NCI-H2227 (cell line): ENCODE data around the gene DAAM1.
A peak's percentile ranks its signal among the peaks of the same experiment; 100 is the strongest.

Experiments
- DNase-seq: peaks from one replicate; lab custom pipeline; 2025; ENCODE audit not compliant: unreplicated experiment; lab: John Stamatoyannopoulos, UW

The DAAM1 gene

GRCh38 chr14:59188461-59189090, at the start of gene DAAM1:
TSS of gene DAAM1 (plus strand) at chr14:59188667. CDS start at chr14:59263478, 74,811 bp downstream.
- DNase-seq = peak; percentile 98

GRCh38 chr14:59139324-59139723, 49.1 kb upstream of the DAAM1 start:
- no peak for DNase-seq

- DNase-seq = no peak
Measured at GRCh38 chr14:59140106-59140843, 48.2 kb upstream of the DAAM1 start.

GRCh38 chr14:59146484-59146883, 42.0 kb upstream of the DAAM1 start:
- no peak for DNase-seq

- DNase-seq = no peak
Measured at GRCh38 chr14:59147007-59147406, 41.5 kb upstream of the DAAM1 start.

GRCh38 chr14:59148334-59148900, 40.0 kb upstream of the DAAM1 start:
- DNase-seq = peak; percentile 17

GRCh38 chr14:59150990-59151389, 37.5 kb upstream of the DAAM1 start:
- no peak for DNase-seq

GRCh38 chr14:59154373-59154772, 34.1 kb upstream of the DAAM1 start:
- no peak for DNase-seq

- DNase-seq = no peak
Measured at GRCh38 chr14:59155886-59156285, 32.6 kb upstream of the DAAM1 start.

- no peak for DNase-seq
Measured at GRCh38 chr14:59159169-59159568, 29.3 kb upstream of the DAAM1 start.

- DNase-seq = no peak
Measured at GRCh38 chr14:59160506-59160905, 28.0 kb upstream of the DAAM1 start.

GRCh38 chr14:59161561-59162175, 26.8 kb upstream of the DAAM1 start:
- DNase-seq = peak; percentile 53

GRCh38 chr14:59166258-59166657, 22.2 kb upstream of the DAAM1 start:
- DNase-seq = no peak

- no peak for DNase-seq
Measured at GRCh38 chr14:59175404-59175803, 13.1 kb upstream of the DAAM1 start.

GRCh38 chr14:59176765-59177164, 11.7 kb upstream of the DAAM1 start:
- no peak for DNase-seq

GRCh38 chr14:59177262-59177661, 11.2 kb upstream of the DAAM1 start:
- DNase-seq = no peak

GRCh38 chr14:59181791-59182190, 6.7 kb upstream of the DAAM1 start:
- DNase-seq = no peak

- DNase-seq = no peak
Measured at GRCh38 chr14:59182641-59183040, 5.8 kb upstream of the DAAM1 start.

GRCh38 chr14:59183150-59183549, 5.3 kb upstream of the DAAM1 start:
- DNase-seq = no peak

GRCh38 chr14:59184396-59184795, 4.1 kb upstream of the DAAM1 start:
- no peak for DNase-seq

- DNase-seq = no peak
Measured at GRCh38 chr14:59185676-59186075, 2.8 kb upstream of the DAAM1 start.

GRCh38 chr14:59186306-59186705, 2.2 kb upstream of the DAAM1 start:
- DNase-seq = peak; percentile 39
